DOHH2 (cell line): Measurements from ENCODE around the gene VEGFB.

ENCODE experiments used
- CTCF ChIP-seq: fragments of 200-600 bp; sonication (generic); IDR thresholded peaks from one replicate; pipeline ENCODE4 v1.5.1; 2014; ENCODE audit warnings: antibody characterized with exemption, mild to moderate bottlenecking, low read depth, low read length; ENCODE audit not compliant: poor library complexity, severe bottlenecking
- EZH2phosphoT487 ChIP-seq: fragments of 200-600 bp; sonication (generic); IDR thresholded peaks from 2 replicates; pipeline ENCODE4 v1.6.1; 2017; ENCODE audit warnings: borderline replicate concordance, mild to moderate bottlenecking, antibody characterized with exemption, low read length, moderate library complexity, mixed read lengths

- no peak for TF ChIP-seq CTCF
- TF ChIP-seq EZH2phosphoT487 = no peak
Observed at GRCh38 chr11:64248578-64248977, 14.2 kb downstream of the VEGFB start.
